Ovary (tissue), 9 donors: ENCODE results near the gene HLA-DQA1. TPM values are rescaled to one million over a fixed set of nuclear protein-coding genes. Genes with fewer than 3 reads are reported as not detected.
"Not testable (repeated sequence)": the region's sequence is repeated elsewhere in the genome, so short reads cannot be mapped to it uniquely, and the experiment has no call there.

Source experiments
- DNase-seq, 5 donors: peaks; one replicate each; pipeline ENCODE4 v3.0.0-alpha.2; 2019 to 2020
- H3K27ac ChIP-seq, 2 donors: fragments of 200-600 bp; one replicate each; pipeline versions ENCODE4 v1.5.1 to v1.8.0; 2019 to 2022
- H3K27me3 ChIP-seq: fragments of 200-600 bp; one replicate; pipeline ENCODE4 v1.8.0; 2022
- H3K36me3 ChIP-seq: fragments of 200-600 bp; sonication (generic); one replicate; pipeline ENCODE4 v1.5.1; 2019
- H3K4me1 ChIP-seq: one replicate; pipeline ENCODE4 v1.8.1; 2013; ENCODE audit warnings: mild to moderate bottlenecking, moderate library complexity; ENCODE audit not compliant: insufficient read depth
- H3K4me3 ChIP-seq: fragments of 200-600 bp; sonication (generic); one replicate; pipeline ENCODE4 v1.5.1; 2017
- H3K9me3 ChIP-seq, 2 donors: fragments of 200-600 bp in 1 of 2; sonication (generic) in 1 of 2; one replicate each; pipeline versions ENCODE4 v1.5.1 to v1.8.1; 2013 to 2019; ENCODE audit warnings: mild to moderate bottlenecking in 1 of 2, moderate library complexity in 1 of 2
- CTCF ChIP-seq, 3 donors: fragments of 450-650 bp in 2 of 3; fragments of 200-600 bp in 1 of 3; IDR thresholded peaks; one replicate each; pipeline versions ENCODE4 v1.5.1 to v1.8.0; 2016 to 2022; ENCODE audit warnings: antibody characterized with exemption in 3 of 3, mild to moderate bottlenecking in 1 of 3
- EP300 ChIP-seq: sonication (generic); formaldehyde crosslinking; IDR thresholded peaks from one replicate; pipeline ENCODE4 v1.6.1; 2017; ENCODE audit warnings: antibody characterized with exemption
- POLR2A ChIP-seq: fragments of 450-650 bp; IDR thresholded peaks from one replicate; pipeline ENCODE4 v1.6.1; 2017; ENCODE audit warnings: antibody characterized with exemption, mild to moderate bottlenecking, moderate library complexity
- WGBS, 3 donors: extraction: QIAGEN DNeasy Blood & Tissue Kit in 1 of 3; methylation state at CpG; one replicate each; pipeline versions ENCODE4 v1.1.5 to v1.1.7; 2013 to 2017; 5-methylcytosine and 5-hydroxymethylcytosine counted together
- intact Hi-C, 4 donors: fragments of 100-400 bp; cut with DNase I; formaldehyde crosslinking; loops; one replicate each; pipeline versions ENCODE4 v1.11.0 to v1.15.1; 2022 to 2023
- polyA plus RNA-seq, 2 donors: library from polyadenylated mRNA; stranded (reverse); fragments of 200-250 nt in 1 of 2; fragments of 350-450 nt in 1 of 2; fragmentation: Illumina TruSeq in 1 of 2; extraction: RNeasy Lipid Tissue Mini Kit (QIAGEN cat#74804) in 1 of 2; gene quantifications; one replicate each; pipeline ENCODE4 v1.2.3, GENCODE V29; 2013 to 2014
- total RNA-seq, 7 donors: library from RNA; depleted of rRNA in 2 of 7; stranded (reverse); fragments of >200 nt in 2 of 7; fragmentation: NEBNext Ultra II Directional in 3 of 7; extraction: Animal tissue kit (Norgen Biotek cat#: 25700) in 3 of 7; gene quantifications; one replicate each; pipeline versions ENCODE4 v1.1.0 to v1.2.4, GENCODE V29; 2016 to 2023
- donor health status: DM: no; HTN: no; CAD: no; lungs with moderate emphysema.
- donor health status: DM: no; HTN: no; CAD: no.
- donor health status: Bipolar disorder and iron deficiency.
- donor health status: DM: yes; HTN: yes; CAD: no.
- donor health status: DM: no; HTN: no; CAD: no.
- donor health status: DM: yes; HTN: yes; CAD: no.

Gene HLA-DQA1
- total and polyA plus RNA-seq, 9 donors = 0.72 to 44.8 (median 10.8) TPM

- no peak for DNase-seq
- Histone ChIP-seq H3K36me3 (no peaks in the 10 kb centered on the region), H3K27me3 (no peaks in the 10 kb centered on the region), H3K9me3 (no peaks in the 10 kb centered on the region), H3K4me3 (no peak overlapping the region), H3K27ac (no peak overlapping the region), H3K4me1 (no peaks in the 10 kb centered on the region)
- intact Hi-C loops = no loop called here
- TF ChIP-seq EP300 (no peak), POLR2A (no peak), CTCF (IDR thresholded peaks at IDR 0.05) (no peak)
- WGBS, 3 donors = 39 to 79% (median 57%) methylated on average over 6 of the region's 6 CpGs
Observed at GRCh38 chr6:32641122-32641521, 3.9 kb downstream of the HLA-DQA1 start.

GRCh38 chr6:32641785-32642719 is 4.8 kb downstream of the HLA-DQA1 start:
- H3K27ac ChIP-seq, H3K27me3 ChIP-seq, H3K4me1 ChIP-seq, H3K36me3 ChIP-seq, DNase-seq, H3K9me3 ChIP-seq, intact Hi-C loops, H3K4me3 ChIP-seq: not testable (repeated sequence)
- 35 to 86% (median 81%) methylated on average over 2 of the region's 2 CpGs for WGBS, 3 donors

- TF ChIP-seq EP300 (no peak), CTCF (IDR thresholded peaks at IDR 0.05) (no peak), POLR2A (no peak)
- 25 to 76% (median 72%) methylated on average over 4 to 6 of the region's 6 CpGs for WGBS, 3 donors
- Histone ChIP-seq H3K4me1 (no peaks in the 10 kb centered on the region), H3K9me3 (no peaks in the 10 kb centered on the region), H3K27ac (no peak overlapping the region), H3K27me3 (no peaks in the 10 kb centered on the region), H3K36me3 (no peaks in the 10 kb centered on the region), H3K4me3 (no peak overlapping the region)
- no peak for DNase-seq
- intact Hi-C loops = no loop called here
Observed at GRCh38 chr6:32642720-32643106, 5.5 kb downstream of the HLA-DQA1 start.

- no peak for DNase-seq
- Histone ChIP-seq H3K4me1 (no peaks in the 10 kb centered on the region), H3K27me3 (no peaks in the 10 kb centered on the region), H3K4me3 (no peak overlapping the region), H3K36me3 (no peaks in the 10 kb centered on the region), H3K9me3 (no peaks in the 10 kb centered on the region), H3K27ac (no peak overlapping the region)
- 28 to 85% (median 67%) methylated on average over 4 of the region's 4 CpGs for WGBS, 3 donors
- intact Hi-C loops = no loop called here
- TF ChIP-seq POLR2A (no peak), EP300 (no peak), CTCF (IDR thresholded peaks at IDR 0.05) (no peak)
Observed at GRCh38 chr6:32643904-32644303, 6.7 kb downstream of the HLA-DQA1 start.

GRCh38 chr6:32645047-32645703 is 8.0 kb downstream of the HLA-DQA1 start:
- H3K36me3 ChIP-seq = no peaks in the 10 kb centered on the region
- no peaks in the 10 kb centered on the region for H3K27me3 ChIP-seq
- intact Hi-C loops = no loop called here
- WGBS, 3 donors = 38 to 94% (median 72%) methylated on average over 6 of the region's 6 CpGs
- H3K27ac ChIP-seq = no peak overlapping the region
- H3K4me3 ChIP-seq = no peak overlapping the region
- no peaks in the 10 kb centered on the region for H3K9me3 ChIP-seq
- H3K4me1 ChIP-seq = no peaks in the 10 kb centered on the region
- TF ChIP-seq CTCF (IDR thresholded peaks at IDR 0.05) (no peak), POLR2A (no peak), EP300 (no peak)
- no peak for DNase-seq
